HepG2 (cell line): ENCODE data around the gene CPNE5. TPM values are rescaled to one million over a fixed set of nuclear protein-coding genes. Genes with fewer than 3 reads are reported as not detected.
A peak's percentile ranks its signal among the peaks of the same experiment; 100 is the strongest.

ENCODE experiments used
- CHCHD3 ChIP-seq: sonication (generic); formaldehyde crosslinking; IDR thresholded peaks from 2 replicates; pipeline ENCODE4 v1.8.0; 2022; ENCODE audit warnings: mild to moderate bottlenecking, missing genetic modification reagents, moderate library complexity
- DMTF1 ChIP-seq: sonication (generic); formaldehyde crosslinking; IDR thresholded peaks from 2 replicates; pipeline ENCODE4 v1.4.0; 2020; ENCODE audit warnings: mild to moderate bottlenecking, missing genetic modification reagents
- DPF2 ChIP-seq: sonication (generic); formaldehyde crosslinking; IDR thresholded peaks from 2 replicates; pipeline ENCODE4 v1.4.0; 2020; ENCODE audit warnings: mild to moderate bottlenecking, low read depth, missing genetic modification reagents, borderline replicate concordance
- GABPA ChIP-seq, 2 experiments: IDR thresholded peaks; 2 replicates each; pipeline ENCODE4 v1.6.1; 2011 to 2016; ENCODE audit warnings: low read depth in 2 of 2, low read length in 1 of 2, missing biosample characterization in 1 of 2, missing genetic modification characterization in 1 of 2
- GATA4 ChIP-seq: sonication (generic); IDR thresholded peaks from 2 replicates; pipeline ENCODE4 v1.6.1; 2016; ENCODE audit warnings: antibody characterized with exemption, low read depth, borderline replicate concordance
- HNF1B ChIP-seq: sonication (generic); formaldehyde crosslinking; IDR thresholded peaks from 2 replicates; pipeline ENCODE4 v1.5.1; 2020; ENCODE audit warnings: mild to moderate bottlenecking, moderate library complexity, missing genetic modification reagents
- REST ChIP-seq, 2 experiments: IDR thresholded peaks; 2 replicates each; pipeline ENCODE4 v1.6.1; 2011 to 2012; ENCODE audit warnings: low read length in 2 of 2, borderline replicate concordance in 1 of 2, low read depth in 1 of 2, mild to moderate bottlenecking in 1 of 2, moderate library complexity in 1 of 2
- TCF7 ChIP-seq: sonication (generic); IDR thresholded peaks from 2 replicates; pipeline ENCODE4 v1.6.1; 2016; ENCODE audit warnings: antibody characterized with exemption, low read depth
- U2AF1 ChIP-seq: fragments of 200-400 bp; formaldehyde crosslinking; optimal IDR thresholded peaks from 2 replicates; pipeline ENCODE3; 2017; ENCODE audit warnings: mild to moderate bottlenecking, low read depth, low read length
- XBP1 ChIP-seq: sonication (generic); formaldehyde crosslinking; IDR thresholded peaks from 2 replicates; pipeline ENCODE4 v1.5.0; 2020; ENCODE audit warnings: missing genetic modification reagents
- ZFY ChIP-seq: sonication (generic); formaldehyde crosslinking; IDR thresholded peaks from 2 replicates; pipeline ENCODE4 v1.4.0; 2020; ENCODE audit warnings: missing genetic modification reagents
- ZNF672 ChIP-seq: sonication (generic); formaldehyde crosslinking; IDR thresholded peaks from 2 replicates; pipeline ENCODE4 v1.8.1; 2022; ENCODE audit warnings: missing genetic modification reagents
- ZNF747 ChIP-seq: sonication (generic); formaldehyde crosslinking; IDR thresholded peaks from 2 replicates; pipeline ENCODE4 v1.8.1; 2023; ENCODE audit warnings: missing genetic modification reagents, mild to moderate bottlenecking, borderline replicate concordance
- ZSCAN31 ChIP-seq: sonication (generic); formaldehyde crosslinking; IDR thresholded peaks from 2 replicates; pipeline ENCODE4 v1.5.0; 2020; ENCODE audit warnings: low read depth, mild to moderate bottlenecking, missing genetic modification reagents
- polyA plus RNA-seq, 8 experiments: library from polyadenylated mRNA; depleted of rRNA in 3 of 8; stranded (reverse) in 7 of 8; unstranded in 1 of 8; fragments of >200 nt; fragmentation: Illumina TruSeq in 4 of 8; extraction: Trizol in 4 of 8; gene quantifications; 2 replicates each; pipeline versions ENCODE4 v1.2.1 to v1.2.3, GENCODE V29; 2011 to 2016; ENCODE audit warnings: low read depth in 4 of 8, missing spikeins in 1 of 8, mixed read lengths in 1 of 8; ENCODE audit not compliant: insufficient read depth in 1 of 8
- total RNA-seq, 5 experiments: library from RNA; depleted of rRNA; stranded (reverse); fragments of >200 nt; fragmentation: Illumina TruSeq; extraction: Trizol; gene quantifications; 2 replicates each; pipeline ENCODE4 v1.2.3, GENCODE V29; 2016; ENCODE audit warnings: low read depth in 1 of 5
- TF ChIP-seq, protein P1 (sequence below): sonication (generic); formaldehyde crosslinking; IDR thresholded peaks from 2 replicates; pipeline ENCODE4 v1.4.0; 2020; ENCODE audit warnings: missing genetic modification reagents

Gene CPNE5
- total and polyA plus RNA-seq, 2 of the 13 experiments (the other 11 are each of a cell fraction or from before 2014, with no cell fraction given): 0.16 TPM; not detected in 1

GRCh38 chr6:36874443-36875249 is 35.4 kb upstream of the CPNE5 start, which contains the start of gene PPIL1 (continued):
- TF ChIP-seq REST (IDR thresholded peaks at IDR 0.05; ENCODE audit: borderline replicate concordance in 1 of 2, low read depth in 1 of 2, low read length in 2 of 2): peak in 1 of 2 experiments; percentile 40; a peak in 1 of 4 replicates
- TF ChIP-seq XBP1 (CRISPR knock-in tag): no peak
- no peak for TF ChIP-seq TCF7
- no peak for TF ChIP-seq GATA4
- no peak for TF ChIP-seq DMTF1 (CRISPR knock-in tag)
- peak; percentile 82 for TF ChIP-seq U2AF1
- TF ChIP-seq DPF2 (CRISPR knock-in tag): no peak
- TF ChIP-seq CHCHD3 (CRISPR knock-in tag): 0 out of 2 replicates have a peak, but pooled peaks have one; percentile 88
- no peak for TF ChIP-seq ZNF672 (CRISPR knock-in tag)
- TF ChIP-seq HNF1B (CRISPR knock-in tag): peak; percentile 97
- TF ChIP-seq ZNF747 (CRISPR knock-in tag): peak; percentile 92; the same call in 1 of the 2 replicates
- TF ChIP-seq, protein P1, sequence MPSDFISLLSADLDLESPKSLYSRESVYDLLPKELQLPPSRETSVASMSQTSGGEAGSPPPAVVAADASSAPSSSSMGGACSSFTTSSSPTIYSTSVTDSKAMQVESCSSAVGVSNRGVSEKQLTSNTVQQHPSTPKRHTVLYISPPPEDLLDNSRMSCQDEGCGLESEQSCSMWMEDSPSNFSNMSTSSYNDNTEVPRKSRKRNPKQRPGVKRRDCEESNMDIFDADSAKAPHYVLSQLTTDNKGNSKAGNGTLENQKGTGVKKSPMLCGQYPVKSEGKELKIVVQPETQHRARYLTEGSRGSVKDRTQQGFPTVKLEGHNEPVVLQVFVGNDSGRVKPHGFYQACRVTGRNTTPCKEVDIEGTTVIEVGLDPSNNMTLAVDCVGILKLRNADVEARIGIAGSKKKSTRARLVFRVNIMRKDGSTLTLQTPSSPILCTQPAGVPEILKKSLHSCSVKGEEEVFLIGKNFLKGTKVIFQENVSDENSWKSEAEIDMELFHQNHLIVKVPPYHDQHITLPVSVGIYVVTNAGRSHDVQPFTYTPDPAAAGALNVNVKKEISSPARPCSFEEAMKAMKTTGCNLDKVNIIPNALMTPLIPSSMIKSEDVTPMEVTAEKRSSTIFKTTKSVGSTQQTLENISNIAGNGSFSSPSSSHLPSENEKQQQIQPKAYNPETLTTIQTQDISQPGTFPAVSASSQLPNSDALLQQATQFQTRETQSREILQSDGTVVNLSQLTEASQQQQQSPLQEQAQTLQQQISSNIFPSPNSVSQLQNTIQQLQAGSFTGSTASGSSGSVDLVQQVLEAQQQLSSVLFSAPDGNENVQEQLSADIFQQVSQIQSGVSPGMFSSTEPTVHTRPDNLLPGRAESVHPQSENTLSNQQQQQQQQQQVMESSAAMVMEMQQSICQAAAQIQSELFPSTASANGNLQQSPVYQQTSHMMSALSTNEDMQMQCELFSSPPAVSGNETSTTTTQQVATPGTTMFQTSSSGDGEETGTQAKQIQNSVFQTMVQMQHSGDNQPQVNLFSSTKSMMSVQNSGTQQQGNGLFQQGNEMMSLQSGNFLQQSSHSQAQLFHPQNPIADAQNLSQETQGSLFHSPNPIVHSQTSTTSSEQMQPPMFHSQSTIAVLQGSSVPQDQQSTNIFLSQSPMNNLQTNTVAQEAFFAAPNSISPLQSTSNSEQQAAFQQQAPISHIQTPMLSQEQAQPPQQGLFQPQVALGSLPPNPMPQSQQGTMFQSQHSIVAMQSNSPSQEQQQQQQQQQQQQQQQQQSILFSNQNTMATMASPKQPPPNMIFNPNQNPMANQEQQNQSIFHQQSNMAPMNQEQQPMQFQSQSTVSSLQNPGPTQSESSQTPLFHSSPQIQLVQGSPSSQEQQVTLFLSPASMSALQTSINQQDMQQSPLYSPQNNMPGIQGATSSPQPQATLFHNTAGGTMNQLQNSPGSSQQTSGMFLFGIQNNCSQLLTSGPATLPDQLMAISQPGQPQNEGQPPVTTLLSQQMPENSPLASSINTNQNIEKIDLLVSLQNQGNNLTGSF (CRISPR knock-in tag): no peak
- TF ChIP-seq ZSCAN31 (CRISPR knock-in tag): peak; percentile 96
- TF ChIP-seq ZFY (CRISPR knock-in tag): peak; percentile 92; the same call in 1 of the 2 replicates
- TF ChIP-seq GABPA (IDR thresholded peaks at IDR 0.05; ENCODE audit: low read depth, low read length): peak; percentile 100
- peak; percentile 100 for TF ChIP-seq GABPA (CRISPR knock-in tag; IDR thresholded peaks at IDR 0.05; ENCODE audit: low read depth)
